GM23338 (cell line): Measurements from ENCODE around the gene HNF1A. TPM values are rescaled to one million over a fixed set of nuclear protein-coding genes. Genes with fewer than 3 reads are reported as not detected.
A peak's percentile ranks its signal among the peaks of the same experiment; 100 is the strongest.

ENCODE experiments used
- ATAC-seq: fragments of 200-7000 bp; cut with Tn5 transposase; 3 replicates; pipeline ENCODE4 v1.9.1; 2020
- DNase-seq: peaks from one replicate; pipeline ENCODE4 v3.0.0-alpha.2; 2015; ENCODE audit warnings: low spot score
- H2AFZ ChIP-seq: fragments of 200-600 bp; sonication (generic); 2 replicates; pipeline ENCODE4 v1.8.0; 2016; ENCODE audit warnings: antibody characterized with exemption, mild to moderate bottlenecking, moderate library complexity
- H3F3A ChIP-seq: fragments of 200-600 bp; sonication (generic); replicated peaks from 2 replicates; pipeline ENCODE4 v1.8.0; 2017; ENCODE audit warnings: antibody characterized with exemption, mixed run types, low read depth
- H3K27ac ChIP-seq: fragments of 200-600 bp; sonication (generic); 2 replicates; pipeline ENCODE4 v1.6.1; 2016; ENCODE audit warnings: low read depth
- H3K27me3 ChIP-seq: fragments of 200-600 bp; sonication (generic); 2 replicates; pipeline ENCODE4 v1.8.0; 2016; ENCODE audit warnings: mild to moderate bottlenecking, mixed run types, moderate library complexity; ENCODE audit not compliant: insufficient read depth
- H3K36me3 ChIP-seq: fragments of 200-600 bp; sonication (generic); 2 replicates; pipeline ENCODE4 v1.8.0; 2016; ENCODE audit warnings: mild to moderate bottlenecking; ENCODE audit not compliant: insufficient read depth
- H3K4me1 ChIP-seq: fragments of 200-600 bp; sonication (generic); 2 replicates; pipeline ENCODE4 v1.8.0; 2016; ENCODE audit warnings: mild to moderate bottlenecking, moderate library complexity; ENCODE audit not compliant: insufficient read depth
- H3K4me2 ChIP-seq: fragments of 200-600 bp; sonication (generic); 2 replicates; pipeline ENCODE4 v1.7.1; 2017; ENCODE audit warnings: mixed run types
- H3K4me3 ChIP-seq: fragments of 200-600 bp; sonication (generic); 2 replicates; pipeline ENCODE4 v1.6.1; 2016; ENCODE audit warnings: mixed run types
- H3K79me2 ChIP-seq: fragments of 200-600 bp; sonication (generic); replicated peaks from 2 replicates; pipeline ENCODE4 v1.8.0; 2017; ENCODE audit warnings: mild to moderate bottlenecking; ENCODE audit not compliant: insufficient read depth
- H3K9me2 ChIP-seq: fragments of 200-600 bp; sonication (generic); 2 replicates; pipeline ENCODE4 v1.8.0; 2017; ENCODE audit not compliant: insufficient read depth
- H4K20me1 ChIP-seq: fragments of 200-600 bp; sonication (generic); replicated peaks from 2 replicates; pipeline ENCODE4 v1.8.0; 2017; ENCODE audit warnings: mild to moderate bottlenecking; ENCODE audit not compliant: insufficient read depth
- H3K27ac Mint-ChIP-seq: 2 replicates; pipeline ENCODE4 v1.8.0; 2020; ENCODE audit warnings: inconsistent platforms, mild to moderate bottlenecking, moderate library complexity, mixed read lengths
- H3K27me3 Mint-ChIP-seq: 3 replicates; pipeline ENCODE4 v1.8.0; 2022; ENCODE audit warnings: low read depth, mild to moderate bottlenecking, moderate library complexity, mixed read lengths, inconsistent platforms; ENCODE audit not compliant: insufficient read depth, poor library complexity
- H3K36me3 Mint-ChIP-seq: 3 replicates; pipeline ENCODE4 v1.8.0; 2021; ENCODE audit warnings: low read depth, mild to moderate bottlenecking, inconsistent platforms, moderate library complexity, mixed read lengths
- H3K4me1 Mint-ChIP-seq: 3 replicates; pipeline ENCODE4 v1.8.0; 2020; ENCODE audit warnings: mild to moderate bottlenecking, inconsistent platforms, mixed read lengths
- H3K4me3 Mint-ChIP-seq: 3 replicates; pipeline ENCODE4 v1.8.0; 2021; ENCODE audit warnings: moderate library complexity, mild to moderate bottlenecking, inconsistent platforms, mixed read lengths
- H3K9me3 Mint-ChIP-seq: 3 replicates; pipeline ENCODE4 v1.8.0; 2020; ENCODE audit warnings: moderate library complexity, mild to moderate bottlenecking, inconsistent platforms, mixed read lengths
- ZNF462 ChIP-seq: fragments of 250-450 bp; sonication (Bioruptor Pico); IDR thresholded peaks from 2 replicates; pipeline ENCODE4 v1.5.0; 2020; ENCODE audit warnings: mild to moderate bottlenecking, moderate library complexity
- polyA plus RNA-seq: library from polyadenylated mRNA; unstranded; fragments of >200 nt; fragmentation: Nextera tagmentation; extraction: Ambion mirVana; gene quantifications from 2 replicates; pipeline ENCODE4 v1.2.1, GENCODE V29; 2016
- total RNA-seq: library from RNA; depleted of rRNA; stranded (reverse); fragments of >200 nt; shearing (Covaris generic); gene quantifications from 2 replicates; pipeline ENCODE4 v1.2.3, GENCODE V29; 2014
- TF ChIP-seq, protein P1 (sequence below): IDR thresholded peaks from one replicate; pipeline ENCODE4 v1.6.1; 2018; ENCODE audit warnings: antibody characterized with exemption; ENCODE audit not compliant: unreplicated experiment

Gene HNF1A
- total and polyA plus RNA-seq, 2 experiments from 2014 or later, result 0.11 TPM; not detected in 1

GRCh38 chr12:120979862-120980696, 1.7 kb downstream of the HNF1A start:
- Histone ChIP-seq H3K4me2 (peak overlapping the region; percentile 57), H3K4me3 (no peak overlapping the region), H3K27ac (no peak overlapping the region), H3K79me2 (no peaks in the 10 kb centered on the region), H3F3A (no peaks in the 10 kb centered on the region), H4K20me1 (no peaks in the 10 kb centered on the region), H3K27me3 (no peaks in the 10 kb centered on the region), H3K9me2 (no peaks in the 10 kb centered on the region), H3K36me3 (no peaks in the 10 kb centered on the region), H2AFZ (peak overlapping the region; percentile 88), H3K4me1 (peaks cover 9% of the 10 kb centered on the region; the same call in 1 of the 2 replicates)
- no peak overlapping the region; the same call in 1 of the 2 replicates for H3K27ac Mint-ChIP-seq
- H3K4me3 Mint-ChIP-seq, result no peak overlapping the region
- no peaks in the 10 kb centered on the region; the same call in 2 of the 3 replicates for H3K36me3 Mint-ChIP-seq
- peaks cover 2% of the 10 kb centered on the region for H3K27me3 Mint-ChIP-seq
- TF ChIP-seq, protein P1, sequence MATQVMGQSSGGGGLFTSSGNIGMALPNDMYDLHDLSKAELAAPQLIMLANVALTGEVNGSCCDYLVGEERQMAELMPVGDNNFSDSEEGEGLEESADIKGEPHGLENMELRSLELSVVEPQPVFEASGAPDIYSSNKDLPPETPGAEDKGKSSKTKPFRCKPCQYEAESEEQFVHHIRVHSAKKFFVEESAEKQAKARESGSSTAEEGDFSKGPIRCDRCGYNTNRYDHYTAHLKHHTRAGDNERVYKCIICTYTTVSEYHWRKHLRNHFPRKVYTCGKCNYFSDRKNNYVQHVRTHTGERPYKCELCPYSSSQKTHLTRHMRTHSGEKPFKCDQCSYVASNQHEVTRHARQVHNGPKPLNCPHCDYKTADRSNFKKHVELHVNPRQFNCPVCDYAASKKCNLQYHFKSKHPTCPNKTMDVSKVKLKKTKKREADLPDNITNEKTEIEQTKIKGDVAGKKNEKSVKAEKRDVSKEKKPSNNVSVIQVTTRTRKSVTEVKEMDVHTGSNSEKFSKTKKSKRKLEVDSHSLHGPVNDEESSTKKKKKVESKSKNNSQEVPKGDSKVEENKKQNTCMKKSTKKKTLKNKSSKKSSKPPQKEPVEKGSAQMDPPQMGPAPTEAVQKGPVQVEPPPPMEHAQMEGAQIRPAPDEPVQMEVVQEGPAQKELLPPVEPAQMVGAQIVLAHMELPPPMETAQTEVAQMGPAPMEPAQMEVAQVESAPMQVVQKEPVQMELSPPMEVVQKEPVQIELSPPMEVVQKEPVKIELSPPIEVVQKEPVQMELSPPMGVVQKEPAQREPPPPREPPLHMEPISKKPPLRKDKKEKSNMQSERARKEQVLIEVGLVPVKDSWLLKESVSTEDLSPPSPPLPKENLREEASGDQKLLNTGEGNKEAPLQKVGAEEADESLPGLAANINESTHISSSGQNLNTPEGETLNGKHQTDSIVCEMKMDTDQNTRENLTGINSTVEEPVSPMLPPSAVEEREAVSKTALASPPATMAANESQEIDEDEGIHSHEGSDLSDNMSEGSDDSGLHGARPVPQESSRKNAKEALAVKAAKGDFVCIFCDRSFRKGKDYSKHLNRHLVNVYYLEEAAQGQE, result peak; percentile 77
- no peak for TF ChIP-seq ZNF462 (CRISPR knock-in tag)
- peak; percentile 75 for ATAC-seq
- H3K9me3 Mint-ChIP-seq, result no peaks in the 10 kb centered on the region; the same call in 2 of the 3 replicates
- peaks cover 19% of the 10 kb centered on the region for H3K4me1 Mint-ChIP-seq
- DNase-seq, result peak; percentile 67
